ENCODE data around the gene G0S2.

G0S2 gene

GRCh38 chr1:209662879-209663327 is 12.3 kb upstream of the G0S2 start:
- Histone ChIP-seq H3K27ac (ENCODE audit: low read length) (no peak overlapping the region), H3K36me3 (ENCODE audit: control insufficient read depth in 2 of 2, insufficient read depth in 2 of 2, low read length in 2 of 2) (no peaks in the 10 kb centered on the region), H3K4me3 (ENCODE audit: low read length in 2 of 2) (no peak overlapping the region), H3K9ac (ENCODE audit: low read length in 2 of 2) (no peak overlapping the region), H3K4me1 (ENCODE audit: control insufficient read depth, insufficient read depth, low read length) (no peaks in the 10 kb centered on the region), H3K9me3 (ENCODE audit: control insufficient read depth in 2 of 2, low read length in 2 of 2) (no peaks in the 10 kb centered on the region), H3K27me3 (ENCODE audit: control insufficient read depth in 1 of 2, insufficient read depth in 2 of 2, low read length in 2 of 2) (no peaks in the 10 kb centered on the region)

- Histone ChIP-seq H3K27ac (ENCODE audit: low read length) (no peak overlapping the region), H3K36me3 (ENCODE audit: control insufficient read depth in 2 of 2, insufficient read depth in 2 of 2, low read length in 2 of 2) (no peaks in the 10 kb centered on the region), H3K27me3 (ENCODE audit: control insufficient read depth in 1 of 2, insufficient read depth in 2 of 2, low read length in 2 of 2) (no peaks in the 10 kb centered on the region), H3K4me3 (ENCODE audit: low read length in 2 of 2) (no peak overlapping the region), H3K9me3 (ENCODE audit: control insufficient read depth in 2 of 2, low read length in 2 of 2) (no peaks in the 10 kb centered on the region), H3K4me1 (ENCODE audit: control insufficient read depth, insufficient read depth, low read length) (no peaks in the 10 kb centered on the region), H3K9ac (ENCODE audit: low read length in 2 of 2) (no peak overlapping the region)
Observed at GRCh38 chr1:209667103-209667502, 8.1 kb upstream of the G0S2 start.

GRCh38 chr1:209667708-209668107 is 7.5 kb upstream of the G0S2 start:
- H3K9ac ChIP-seq (ENCODE audit: low read length in 2 of 2), result no peak overlapping the region
- H3K27ac ChIP-seq (ENCODE audit: low read length), result no peak overlapping the region
- H3K27me3 ChIP-seq (ENCODE audit: control insufficient read depth in 1 of 2, insufficient read depth in 2 of 2, low read length in 2 of 2), result no peaks in the 10 kb centered on the region
- H3K4me1 ChIP-seq (ENCODE audit: control insufficient read depth, insufficient read depth, low read length), result no peaks in the 10 kb centered on the region
- H3K9me3 ChIP-seq (ENCODE audit: control insufficient read depth in 2 of 2, low read length in 2 of 2), result no peaks in the 10 kb centered on the region
- no peak overlapping the region for H3K4me3 ChIP-seq (ENCODE audit: low read length in 2 of 2)
- no peaks in the 10 kb centered on the region for H3K36me3 ChIP-seq (ENCODE audit: control insufficient read depth in 2 of 2, insufficient read depth in 2 of 2, low read length in 2 of 2)

GRCh38 chr1:209670441-209671082 is 4.7 kb upstream of the G0S2 start:
- H3K27ac ChIP-seq (ENCODE audit: low read length), result no peak overlapping the region
- H3K9me3 ChIP-seq (ENCODE audit: control insufficient read depth in 2 of 2, low read length in 2 of 2), result no peaks in the 10 kb centered on the region
- no peaks in the 10 kb centered on the region for H3K27me3 ChIP-seq (ENCODE audit: control insufficient read depth in 1 of 2, insufficient read depth in 2 of 2, low read length in 2 of 2)
- H3K4me3 ChIP-seq (ENCODE audit: low read length in 2 of 2), result no peak overlapping the region
- H3K36me3 ChIP-seq (ENCODE audit: control insufficient read depth in 2 of 2, insufficient read depth in 2 of 2, low read length in 2 of 2), result no peaks in the 10 kb centered on the region
- H3K9ac ChIP-seq (ENCODE audit: low read length in 2 of 2), result no peak overlapping the region
- peaks cover 8% of the 10 kb centered on the region for H3K4me1 ChIP-seq (ENCODE audit: control insufficient read depth, insufficient read depth, low read length)

GRCh38 chr1:209672705-209673630 is 2.2 kb upstream of the G0S2 start:
- Histone ChIP-seq H3K4me1 (ENCODE audit: control insufficient read depth, insufficient read depth, low read length) (peaks cover 8% of the 10 kb centered on the region), H3K36me3 (ENCODE audit: control insufficient read depth in 2 of 2, insufficient read depth in 2 of 2, low read length in 2 of 2) (no peaks in the 10 kb centered on the region), H3K27ac (ENCODE audit: low read length) (no peak overlapping the region), H3K9ac (ENCODE audit: low read length in 2 of 2) (no peak overlapping the region), H3K27me3 (ENCODE audit: control insufficient read depth in 1 of 2, insufficient read depth in 2 of 2, low read length in 2 of 2) (no peaks in the 10 kb centered on the region), H3K9me3 (ENCODE audit: control insufficient read depth in 2 of 2, low read length in 2 of 2) (no peaks in the 10 kb centered on the region), H3K4me3 (ENCODE audit: low read length in 2 of 2) (no peak overlapping the region)

GRCh38 chr1:209673631-209674417 is 1.4 kb upstream of the G0S2 start:
- Histone ChIP-seq H3K9me3 (ENCODE audit: control insufficient read depth in 2 of 2, low read length in 2 of 2) (no peaks in the 10 kb centered on the region), H3K4me1 (ENCODE audit: control insufficient read depth, insufficient read depth, low read length) (peaks cover 8% of the 10 kb centered on the region), H3K36me3 (ENCODE audit: control insufficient read depth in 2 of 2, insufficient read depth in 2 of 2, low read length in 2 of 2) (no peaks in the 10 kb centered on the region), H3K27me3 (ENCODE audit: control insufficient read depth in 1 of 2, insufficient read depth in 2 of 2, low read length in 2 of 2) (no peaks in the 10 kb centered on the region), H3K9ac (ENCODE audit: low read length in 2 of 2) (no peak overlapping the region), H3K27ac (ENCODE audit: low read length) (no peak overlapping the region), H3K4me3 (ENCODE audit: low read length in 2 of 2) (no peak overlapping the region)

GRCh38 chr1:209675565-209676154 is 448 bp downstream of the G0S2 start:
- H3K36me3 ChIP-seq (ENCODE audit: control insufficient read depth in 2 of 2, insufficient read depth in 2 of 2, low read length in 2 of 2), result no peaks in the 10 kb centered on the region
- peaks cover 8% of the 10 kb centered on the region for H3K4me1 ChIP-seq (ENCODE audit: control insufficient read depth, insufficient read depth, low read length)
- no peaks in the 10 kb centered on the region for H3K27me3 ChIP-seq (ENCODE audit: control insufficient read depth in 1 of 2, insufficient read depth in 2 of 2, low read length in 2 of 2)
- no peaks in the 10 kb centered on the region for H3K9me3 ChIP-seq (ENCODE audit: control insufficient read depth in 2 of 2, low read length in 2 of 2)
- peak overlapping the region; percentile 49 to 51 for H3K9ac ChIP-seq (ENCODE audit: low read length in 2 of 2)
- H3K4me3 ChIP-seq (ENCODE audit: low read length in 2 of 2), result peak overlapping the region; percentile 77 to 83
- H3K27ac ChIP-seq (ENCODE audit: low read length), result peak overlapping the region; percentile 46

GRCh38 chr1:209678981-209679539 is 3.8 kb downstream of the G0S2 start:
- H3K27me3 ChIP-seq (ENCODE audit: control insufficient read depth in 1 of 2, insufficient read depth in 2 of 2, low read length in 2 of 2), result no peaks in the 10 kb centered on the region
- H3K4me3 ChIP-seq (ENCODE audit: low read length in 2 of 2), result no peak overlapping the region
- peaks cover 7% of the 10 kb centered on the region for H3K4me1 ChIP-seq (ENCODE audit: control insufficient read depth, insufficient read depth, low read length)
- H3K9ac ChIP-seq (ENCODE audit: low read length in 2 of 2), result no peak overlapping the region
- H3K36me3 ChIP-seq (ENCODE audit: control insufficient read depth in 2 of 2, insufficient read depth in 2 of 2, low read length in 2 of 2), result no peaks in the 10 kb centered on the region
- no peak overlapping the region for H3K27ac ChIP-seq (ENCODE audit: low read length)
- no peaks in the 10 kb centered on the region for H3K9me3 ChIP-seq (ENCODE audit: control insufficient read depth in 2 of 2, low read length in 2 of 2)

- H3K4me3 ChIP-seq (ENCODE audit: low read length in 2 of 2), result no peak overlapping the region
- no peak overlapping the region for H3K9ac ChIP-seq (ENCODE audit: low read length in 2 of 2)
- H3K27me3 ChIP-seq (ENCODE audit: control insufficient read depth in 1 of 2, insufficient read depth in 2 of 2, low read length in 2 of 2), result no peaks in the 10 kb centered on the region
- H3K4me1 ChIP-seq (ENCODE audit: control insufficient read depth, insufficient read depth, low read length), result no peaks in the 10 kb centered on the region
- no peaks in the 10 kb centered on the region for H3K9me3 ChIP-seq (ENCODE audit: control insufficient read depth in 2 of 2, low read length in 2 of 2)
- H3K27ac ChIP-seq (ENCODE audit: low read length), result no peak overlapping the region
- no peaks in the 10 kb centered on the region for H3K36me3 ChIP-seq (ENCODE audit: control insufficient read depth in 2 of 2, insufficient read depth in 2 of 2, low read length in 2 of 2)
Observed at GRCh38 chr1:209685821-209686220, 10.6 kb downstream of the G0S2 start.

GRCh38 chr1:209686322-209686721 is 11.1 kb downstream of the G0S2 start:
- H3K9ac ChIP-seq (ENCODE audit: low read length in 2 of 2), result no peak overlapping the region
- no peaks in the 10 kb centered on the region for H3K9me3 ChIP-seq (ENCODE audit: control insufficient read depth in 2 of 2, low read length in 2 of 2)
- no peaks in the 10 kb centered on the region for H3K36me3 ChIP-seq (ENCODE audit: control insufficient read depth in 2 of 2, insufficient read depth in 2 of 2, low read length in 2 of 2)
- H3K4me3 ChIP-seq (ENCODE audit: low read length in 2 of 2), result no peak overlapping the region
- no peaks in the 10 kb centered on the region for H3K27me3 ChIP-seq (ENCODE audit: control insufficient read depth in 1 of 2, insufficient read depth in 2 of 2, low read length in 2 of 2)
- no peaks in the 10 kb centered on the region for H3K4me1 ChIP-seq (ENCODE audit: control insufficient read depth, insufficient read depth, low read length)
- no peak overlapping the region for H3K27ac ChIP-seq (ENCODE audit: low read length)
